A549 treated with Mapracorat at 1 μM for 4 hours (cell line): ENCODE results near the gene BEX3. TPM values are rescaled to one million over a fixed set of nuclear protein-coding genes. Genes with fewer than 3 reads are reported as not detected.

Source experiments
- total RNA-seq: library from RNA; stranded (reverse); fragments of 200-300 nt; extraction: Qiagen RNA extraction; gene quantifications from 5 replicates; pipeline ENCODE4 v1.2.3, GENCODE V29; 2022

BEX3 gene
- 249 to 266 TPM (median 261 TPM) in 5 replicates for total RNA-seq

DNA sequence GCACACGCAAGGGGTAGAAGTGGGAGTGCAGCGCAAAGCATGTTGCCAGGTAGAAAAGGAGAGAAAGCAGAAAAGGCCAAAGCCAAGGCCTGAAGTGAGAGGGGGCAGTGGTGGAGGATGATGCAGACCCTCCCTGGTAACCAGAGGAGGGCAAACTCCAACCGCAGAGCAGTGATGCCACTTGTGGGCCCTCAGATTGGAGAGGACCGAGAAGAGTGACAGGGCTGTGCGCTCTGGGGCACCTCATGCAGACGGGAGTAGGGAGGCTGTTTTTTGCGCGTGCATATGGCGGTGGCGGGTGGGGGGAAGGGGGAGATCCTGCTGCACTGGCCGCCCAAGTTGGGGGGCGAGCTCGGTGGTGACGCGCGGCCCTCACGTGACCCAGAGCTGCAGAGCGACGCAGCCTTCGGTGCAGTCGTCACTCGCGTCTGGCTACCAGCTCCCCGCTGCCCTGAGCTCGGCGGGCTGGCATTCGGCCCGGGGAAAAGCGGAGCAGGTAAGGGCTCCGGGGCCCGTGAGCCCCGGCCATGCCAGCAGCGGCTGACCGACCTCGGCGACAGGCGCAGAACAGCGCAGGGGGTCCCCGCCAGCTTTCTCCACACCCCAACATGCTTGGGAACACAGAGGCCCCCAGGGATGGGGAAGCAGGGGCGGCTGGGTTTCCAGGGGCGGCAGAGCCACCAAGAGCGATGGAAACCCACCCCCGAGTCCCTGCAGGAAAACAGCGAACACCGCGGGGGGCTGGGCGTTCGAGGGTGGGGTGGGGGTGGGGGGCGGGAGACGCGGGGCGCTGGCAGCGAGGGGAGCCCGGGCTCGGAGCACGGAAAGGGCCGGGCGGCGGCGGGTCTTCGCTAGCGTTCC, at the start of gene BEX3:
Gene BEX3 (plus strand): TSS at position 421 of the 861 bp plus-strand sequence. CDS start 984 bp downstream, outside the sequence.

DNA sequence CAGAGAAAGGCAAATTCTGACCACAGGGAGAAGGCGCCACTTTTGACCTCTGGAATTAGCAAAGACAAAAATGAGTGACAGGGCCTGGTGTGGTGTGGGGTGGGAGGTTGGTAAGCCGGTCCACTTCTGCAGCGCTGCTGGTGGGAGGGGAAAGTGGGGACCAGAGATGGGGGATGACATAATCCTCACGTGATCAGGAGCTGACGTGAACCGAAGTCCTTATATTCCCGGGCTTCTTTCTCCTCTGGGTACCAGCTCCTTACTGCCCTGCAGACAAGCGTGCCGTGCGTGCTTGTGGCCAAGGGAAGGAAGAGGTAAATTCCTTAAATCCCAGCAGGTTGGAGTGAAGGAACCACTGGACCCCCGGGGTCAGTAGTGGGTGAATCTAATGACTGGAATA, 46.3 kb upstream of the BEX3 start, which contains the start of gene TCEAL7:
Gene TCEAL7 (plus strand): TSS at position 249 of the 400 bp plus-strand sequence. CDS start 1,165 bp downstream, outside the sequence.

DNA sequence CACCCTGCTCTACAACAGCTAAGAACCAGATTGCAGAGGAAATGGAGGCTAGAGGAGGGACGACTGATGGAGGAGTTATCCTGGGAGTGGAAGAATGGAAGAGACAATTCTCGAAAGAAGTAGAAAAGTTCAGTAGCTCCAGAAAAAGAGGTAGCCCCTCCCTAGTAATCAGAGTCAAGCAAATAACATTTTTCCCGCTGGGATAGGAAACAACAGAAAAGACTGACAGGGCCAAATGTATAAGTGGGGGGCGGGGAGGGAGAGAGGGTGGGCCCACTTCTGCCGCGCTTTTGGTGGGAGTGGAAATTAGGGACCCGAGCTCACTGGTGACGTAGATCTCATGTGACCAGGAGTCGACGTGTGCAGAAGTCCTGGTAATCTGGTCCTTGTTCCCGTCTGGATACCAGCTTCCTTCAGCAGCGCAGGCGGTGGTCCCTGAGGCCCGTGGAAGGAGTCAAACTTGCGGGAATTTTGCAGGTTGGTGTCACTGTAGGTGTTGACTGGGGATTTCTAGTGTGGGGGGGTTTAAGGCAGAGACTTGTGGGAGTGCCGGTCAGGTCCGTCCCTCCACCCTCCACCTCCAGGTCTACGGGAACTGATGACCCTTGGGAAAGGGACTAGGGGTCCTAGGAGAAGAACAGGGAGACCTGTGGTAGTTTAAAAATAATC, 20.1 kb upstream of the BEX3 start, which contains the start of gene TCEAL9:
Gene TCEAL9 (plus strand): TSS at position 377 of the 669 bp plus-strand sequence. CDS start 1,179 bp downstream, outside the sequence.

Other genes starting within 250 kb of the BEX3 start
- gene BEX4, start 161.4 kb upstream of the BEX3 start, total RNA-seq = 2.0 to 2.9 TPM (median 2.4 TPM) in 5 replicates
- gene TCEAL8, start 121.4 kb upstream of the BEX3 start, total RNA-seq = 25.1 to 42.9 TPM (median 27.9 TPM) in 5 replicates
- not detected in 5 replicates for gene TCEAL5, start 99.8 kb upstream of the BEX3 start, total RNA-seq
- 7.1 to 12.1 TPM (median 11.3 TPM) in 5 replicates for gene BEX2, start 65.5 kb upstream of the BEX3 start, total RNA-seq
- not detected in 5 replicates for gene TCEAL7, start 46.3 kb upstream of the BEX3 start, total RNA-seq
- 87.7 to 170 TPM (median 90.7 TPM) in 5 replicates for gene TCEAL9, start 20.0 kb upstream of the BEX3 start, total RNA-seq
- gene RAB40A, start 143.0 kb downstream of the BEX3 start, total RNA-seq = 0.13 to 0.14 TPM in 2 of 5 replicates, not detected in the others
- gene TCEAL4, start 209.0 kb downstream of the BEX3 start, total RNA-seq = 110 to 165 TPM (median 117 TPM) in 5 replicates
- 16.4 to 23.5 TPM (median 18.4 TPM) in 5 replicates for gene TCEAL3, start 231.4 kb downstream of the BEX3 start, total RNA-seq